ENCODE results near the gene ERC2. TPM values are rescaled to one million over a fixed set of nuclear protein-coding genes. Genes with fewer than 3 reads are reported as not detected.

Gene ERC2
- total and polyA plus RNA-seq, 8 donors, result 1.2 to 4.8 (median 2.3) TPM

- FAIRE-seq (no peak), ATAC-seq (no peak), DNase-seq (no peak)
- H3K4me1 ChIP-seq, result no peaks in the 10 kb centered on the region
- no peak overlapping the region for H3K4me3 ChIP-seq
- intact Hi-C loops (cut with DNase I), result no loop called here
- H3K27me3 ChIP-seq, result no peaks in the 10 kb centered on the region
- 70 to 79% methylated on average over 5 of the region's 5 CpGs for WGBS, 2 donors
- no peak for TF ChIP-seq CTCF (IDR thresholded peaks at IDR 0.05)
- no peaks in the 10 kb centered on the region for H3K36me3 ChIP-seq
- no peak overlapping the region for H3K27ac ChIP-seq
- no peaks in the 10 kb centered on the region for H3K9me3 ChIP-seq
Observed at GRCh38 chr3:55492976-55493375, 975.3 kb downstream of the ERC2 start.

GRCh38 chr3:55491296-55491816 lies 976.9 kb downstream of the ERC2 start:
- intact Hi-C loops (cut with DNase I), result no loop called here
- no peak for FAIRE-seq
- Histone ChIP-seq H3K36me3 (no peaks in the 10 kb centered on the region), H3K27ac (no peak overlapping the region), H3K4me3 (no peak overlapping the region), H3K4me1 (no peaks in the 10 kb centered on the region), H3K9me3 (no peaks in the 10 kb centered on the region), H3K27me3 (no peaks in the 10 kb centered on the region)
- DNase-seq, result peak in 1 of 6 donors; percentile 21
- ATAC-seq, result no peak
- 35 to 40% methylated on average over 7 of the region's 7 CpGs for WGBS, 2 donors
- TF ChIP-seq CTCF (IDR thresholded peaks at IDR 0.05), result no peak

GRCh38 chr3:55490276-55490913 lies 977.9 kb downstream of the ERC2 start:
- no peak for TF ChIP-seq CTCF (IDR thresholded peaks at IDR 0.05)
- no peak for DNase-seq
- no peak overlapping the region for H3K4me3 ChIP-seq
- no peaks in the 10 kb centered on the region for H3K4me1 ChIP-seq
- WGBS, 2 donors, result 28 to 29% methylated on average over 3 of the region's 3 CpGs
- H3K36me3 ChIP-seq, result no peaks in the 10 kb centered on the region
- intact Hi-C loops (cut with DNase I), result no loop called here
- no peaks in the 10 kb centered on the region for H3K9me3 ChIP-seq
- H3K27ac ChIP-seq, result no peak overlapping the region
- ATAC-seq, result no peak
- no peak for FAIRE-seq
- no peaks in the 10 kb centered on the region for H3K27me3 ChIP-seq

GRCh38 chr3:55489798-55490132 lies 978.5 kb downstream of the ERC2 start:
- Histone ChIP-seq H3K27me3 (no peaks in the 10 kb centered on the region), H3K4me3 (peak overlapping the region in 1 of 4 donors; percentile 72), H3K9me3 (no peaks in the 10 kb centered on the region), H3K4me1 (no peaks in the 10 kb centered on the region), H3K27ac (no peak overlapping the region), H3K36me3 (no peaks in the 10 kb centered on the region)
- DNase-seq (peak in 4 of 6 donors; percentile 28 to 73 (median 56)), FAIRE-seq (no peak), ATAC-seq (no peak)
- WGBS, 2 donors, result 11 to 26% methylated on average over 17 of the region's 17 CpGs
- intact Hi-C loops (cut with DNase I), result loop anchor here in 1 of 3 donors (10.0 kb wide), 2 partner anchors 255 to 405 kb away; no protein-coding TSS in a partner anchor
- no peak for TF ChIP-seq CTCF (IDR thresholded peaks at IDR 0.05)

GRCh38 chr3:55488398-55489055 lies 979.7 kb downstream of the ERC2 start:
- TF ChIP-seq CTCF (IDR thresholded peaks at IDR 0.05), result no peak
- Histone ChIP-seq H3K27me3 (no peaks in the 10 kb centered on the region), H3K4me1 (no peaks in the 10 kb centered on the region), H3K27ac (peak overlapping the region in 3 of 4 donors; percentile 33 to 62 (median 39)), H3K36me3 (no peaks in the 10 kb centered on the region), H3K9me3 (no peaks in the 10 kb centered on the region), H3K4me3 (peak overlapping the region; percentile 38 to 78 (median 69))
- no peak for FAIRE-seq
- DNase-seq, result peak; percentile 64 to 87 (median 68)
- ATAC-seq, result peak; percentile 40 to 59 (median 43)
- WGBS, 2 donors, result 1 to 2% methylated on average over 30 of the region's 30 CpGs
- intact Hi-C loops (cut with DNase I), result loop anchor here in 1 of 3 donors (10.0 kb wide), 2 partner anchors 256 to 406 kb away; no protein-coding TSS in a partner anchor
